GM23338 (cell line): ENCODE data around the gene GSS.

Experiments
- CREB1 ChIP-seq: fragments of 250-450 bp; sonication (Bioruptor Pico); IDR thresholded peaks from 2 replicates; pipeline ENCODE4 v1.5.0; 2020; ENCODE audit warnings: low read depth, mild to moderate bottlenecking, moderate library complexity
- CTCF ChIP-seq, 2 experiments: fragments of 200-600 bp in 1 of 2; sonication (generic) in 1 of 2; conservative IDR thresholded peaks; 2 replicates each; pipeline versions ENCODE4 v1.5.1 to v1.6.1; 2016 to 2017; ENCODE audit warnings: antibody characterized with exemption in 2 of 2, low read depth in 2 of 2, mild to moderate bottlenecking in 2 of 2, moderate library complexity in 1 of 2
- ETS1 ChIP-seq: IDR thresholded peaks from 2 replicates; pipeline ENCODE4 v1.6.1; 2016; ENCODE audit warnings: antibody characterized with exemption
- EZH2 ChIP-seq: fragments of 200-600 bp; sonication (generic); IDR thresholded peaks from one replicate; pipeline ENCODE4 v1.8.0; 2017; ENCODE audit warnings: antibody characterized with exemption, mild to moderate bottlenecking, low read depth; ENCODE audit not compliant: unreplicated experiment
- EZH2phosphoT487 ChIP-seq: fragments of 200-600 bp; sonication (generic); IDR thresholded peaks from one replicate; pipeline ENCODE4 v1.8.1; 2018; ENCODE audit warnings: antibody characterized with exemption; ENCODE audit not compliant: unreplicated experiment
- POLR2AphosphoS5 ChIP-seq: IDR thresholded peaks from 2 replicates; pipeline ENCODE4 v1.6.1; 2016; ENCODE audit warnings: antibody characterized with exemption, low read depth
- REST ChIP-seq: IDR thresholded peaks from one replicate; pipeline ENCODE4 v1.6.1; 2018; ENCODE audit warnings: antibody characterized with exemption; ENCODE audit not compliant: unreplicated experiment
- ZNF331 ChIP-seq: fragments of 250-450 bp; sonication (Bioruptor Pico); IDR thresholded peaks from 2 replicates; pipeline ENCODE4 v1.5.0; 2020; ENCODE audit warnings: low read depth, mild to moderate bottlenecking, moderate library complexity

DNA sequence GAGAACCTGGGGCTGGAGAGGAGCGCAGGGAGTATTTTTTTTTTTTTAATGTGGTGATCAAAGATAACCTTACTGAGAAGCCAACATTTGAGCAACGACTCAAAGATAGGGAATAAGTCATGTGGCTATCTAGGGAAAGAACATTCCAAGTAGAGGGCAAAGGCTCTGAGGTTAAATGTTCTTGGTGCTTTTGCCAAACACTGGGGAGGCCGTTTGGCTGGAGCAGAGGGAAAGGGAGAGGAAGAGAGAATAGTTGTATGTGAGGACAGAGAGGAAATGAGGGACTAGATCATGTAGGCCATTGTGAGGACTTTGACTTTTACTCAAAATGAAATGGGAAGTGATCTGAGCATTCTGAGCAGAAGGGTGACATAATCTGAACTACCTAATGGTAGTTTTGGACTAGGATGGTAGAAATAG lies 51.4 kb downstream of the GSS start:
- TF ChIP-seq CTCF (conservative IDR thresholded peaks at IDR 0.05; ENCODE audit: low read depth in 2 of 2) (no peak), POLR2AphosphoS5 (no peak), REST (no peak), CREB1 (CRISPR knock-in tag) (no peak), EZH2phosphoT487 (no peak), EZH2 (no peak), ETS1 (no peak), ZNF331 (CRISPR knock-in tag) (no peak)
